Activated T-cell treated with anti-CD3 and anti-CD28 coated beads for 24 hours (primary cell): ENCODE results near the gene MAP3K20.
"Not testable (repeated sequence)": the region's sequence is repeated elsewhere in the genome, so short reads cannot be mapped to it uniquely, and the experiment has no call there.

Experiments
- DNase-seq: peaks from one replicate; pipeline ENCODE4 v3.0.0-alpha.2; 2020; ENCODE audit warnings: low read depth

MAP3K20 gene

GRCh38 chr2:173075781-173076580 is at the start of gene MAP3K20:
Gene MAP3K20, plus strand, starts transcription at chr2:173075846. Its CDS starts 15,186 bp downstream, at chr2:173091032.
- peak; percentile 23 for DNase-seq

- no peak for DNase-seq
These were observed 49.2 kb upstream of the MAP3K20 start for GRCh38 chr2:173026479-173026878.

- DNase-seq = peak; percentile 71
These were observed 48.2 kb upstream of the MAP3K20 start for GRCh38 chr2:173027181-173028128.

GRCh38 chr2:173028141-173028540 is 47.5 kb upstream of the MAP3K20 start:
- no peak for DNase-seq

GRCh38 chr2:173028671-173029070 is 47.0 kb upstream of the MAP3K20 start:
- no peak for DNase-seq

- no peak for DNase-seq
These were observed 44.8 kb upstream of the MAP3K20 start for GRCh38 chr2:173030561-173031490.

GRCh38 chr2:173032032-173032431 is 43.6 kb upstream of the MAP3K20 start:
- DNase-seq = no peak

- DNase-seq = no peak
These were observed 42.6 kb upstream of the MAP3K20 start for GRCh38 chr2:173033084-173033483.

GRCh38 chr2:173034143-173034542 is 41.5 kb upstream of the MAP3K20 start:
- DNase-seq = no peak

GRCh38 chr2:173037245-173038120 is 38.2 kb upstream of the MAP3K20 start:
- DNase-seq = no peak

GRCh38 chr2:173038257-173038656 is 37.4 kb upstream of the MAP3K20 start:
- DNase-seq = not testable (repeated sequence)

- DNase-seq = no peak
These were observed 34.9 kb upstream of the MAP3K20 start for GRCh38 chr2:173040729-173041128.

- DNase-seq = no peak
These were observed 32.2 kb upstream of the MAP3K20 start for GRCh38 chr2:173043476-173043875.

GRCh38 chr2:173043897-173044519 is 31.6 kb upstream of the MAP3K20 start:
- DNase-seq = no peak

GRCh38 chr2:173044686-173045085 is 31.0 kb upstream of the MAP3K20 start:
- no peak for DNase-seq

GRCh38 chr2:173045181-173045580 is 30.5 kb upstream of the MAP3K20 start:
- no peak for DNase-seq

- no peak for DNase-seq
These were observed 27.1 kb upstream of the MAP3K20 start for GRCh38 chr2:173048522-173048896.

- DNase-seq = peak; percentile 24
These were observed 26.6 kb upstream of the MAP3K20 start for GRCh38 chr2:173048897-173049661.

- DNase-seq = no peak
These were observed 25.8 kb upstream of the MAP3K20 start for GRCh38 chr2:173049831-173050230.

GRCh38 chr2:173050684-173051083 is 25.0 kb upstream of the MAP3K20 start:
- no peak for DNase-seq
